Measurements from ENCODE around the gene TNNI2.
"Not testable (repeated sequence)": the region's sequence is repeated elsewhere in the genome, so short reads cannot be mapped to it uniquely, and the experiment has no call there.

TNNI2 gene

GRCh38 chr11:1875851-1876301 is 37.1 kb downstream of the TNNI2 start:
- DNase-seq: not testable (repeated sequence)

GRCh38 chr11:1876361-1877063 is 37.7 kb downstream of the TNNI2 start:
- no peak for DNase-seq

- no peak for DNase-seq
These were observed 38.7 kb downstream of the TNNI2 start for GRCh38 chr11:1877211-1878136.

- DNase-seq: no peak
These were observed 39.6 kb downstream of the TNNI2 start for GRCh38 chr11:1878137-1879031.

- no peak for DNase-seq
These were observed 40.7 kb downstream of the TNNI2 start for GRCh38 chr11:1879342-1879940.

GRCh38 chr11:1879941-1880720 is 41.4 kb downstream of the TNNI2 start:
- no peak for DNase-seq

GRCh38 chr11:1880746-1881441 is 42.1 kb downstream of the TNNI2 start:
- DNase-seq: no peak

GRCh38 chr11:1881442-1882264 is 42.9 kb downstream of the TNNI2 start:
- DNase-seq: no peak

GRCh38 chr11:1882265-1883238 is 43.8 kb downstream of the TNNI2 start:
- DNase-seq: no peak

- no peak for DNase-seq
These were observed 44.8 kb downstream of the TNNI2 start for GRCh38 chr11:1883346-1884302.

- DNase-seq: no peak
These were observed 45.5 kb downstream of the TNNI2 start for GRCh38 chr11:1884303-1884700.

- DNase-seq: not testable (repeated sequence)
These were observed 47.8 kb downstream of the TNNI2 start for GRCh38 chr11:1886551-1886950.

- DNase-seq: no peak
These were observed 48.9 kb downstream of the TNNI2 start for GRCh38 chr11:1887451-1888346.

GRCh38 chr11:1888347-1888753 is 49.6 kb downstream of the TNNI2 start:
- DNase-seq: no peak

- DNase-seq: no peak
These were observed 50.0 kb downstream of the TNNI2 start for GRCh38 chr11:1888811-1889210.

GRCh38 chr11:1889224-1889930 is 50.6 kb downstream of the TNNI2 start:
- no peak for DNase-seq

Data from NCI-H2171 (cell line).